NCI-H2081 treated with DMSO at 0.1 percent for 48 hours (cell line): ENCODE measurements around the gene HOXD9.

Source experiments
- DNase-seq: peaks from one replicate; lab custom pipeline; 2025; lab: John Stamatoyannopoulos, UW

The HOXD9 gene

DNA sequence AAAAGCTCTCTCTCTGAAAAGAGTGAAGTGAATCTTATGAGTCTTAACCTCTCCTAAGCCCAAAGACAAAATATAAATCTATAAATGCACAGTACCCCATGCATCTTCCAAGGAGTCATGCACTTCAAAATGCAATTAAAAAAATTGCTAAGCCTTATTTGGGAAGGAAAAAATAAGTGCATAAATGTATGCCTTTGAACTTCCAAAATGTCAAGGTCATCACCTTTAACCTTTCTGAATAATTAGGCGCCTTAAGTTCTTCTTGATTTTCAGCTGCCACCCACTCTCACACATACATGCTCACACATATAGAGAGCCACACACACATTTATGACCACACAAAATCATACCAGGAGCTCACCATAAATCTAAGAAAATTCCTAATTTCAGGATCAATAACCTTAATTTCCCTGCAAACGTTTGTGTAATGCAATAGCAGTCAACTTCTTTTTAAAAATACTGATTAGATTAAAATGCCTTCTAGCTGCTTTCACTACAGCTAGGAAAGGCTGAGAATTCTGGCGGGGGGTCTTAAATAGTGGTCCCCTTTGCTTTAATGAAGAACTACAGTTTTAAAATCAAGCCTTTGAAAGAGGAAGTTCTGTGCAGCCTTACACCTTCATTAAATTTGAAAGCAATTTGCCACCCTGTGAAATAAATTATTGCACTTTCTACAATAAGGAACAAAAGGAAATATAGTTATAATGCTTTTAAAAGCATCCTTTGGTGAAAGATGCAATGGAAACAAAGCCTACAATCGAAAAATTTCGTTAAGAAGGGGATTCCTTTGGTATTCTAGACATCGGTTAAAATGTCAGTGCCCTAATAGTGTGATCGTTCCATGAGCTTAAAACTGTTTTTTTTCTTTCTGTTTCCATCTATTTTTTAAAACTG is 11.9 kb upstream of the HOXD9 start:
- DNase-seq, result no peak

DNA sequence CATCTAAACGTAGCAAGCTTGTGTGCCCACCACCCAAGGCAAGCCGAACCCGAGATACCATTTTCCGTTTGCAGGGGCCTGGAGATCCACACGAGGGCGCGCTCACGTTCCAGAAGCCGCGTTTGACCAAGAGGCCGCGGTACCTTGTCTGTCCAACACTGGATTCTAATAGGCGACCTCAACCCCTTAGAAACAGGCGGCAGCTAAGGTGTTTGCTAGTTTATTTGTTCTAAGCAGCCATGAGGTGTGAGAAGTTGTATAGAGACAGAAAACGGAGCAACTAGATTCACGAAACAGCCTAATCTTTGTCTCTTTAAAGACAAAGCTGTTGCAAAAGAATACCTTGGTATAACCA is 11.2 kb upstream of the HOXD9 start:
- DNase-seq, result peak; percentile 55

DNA sequence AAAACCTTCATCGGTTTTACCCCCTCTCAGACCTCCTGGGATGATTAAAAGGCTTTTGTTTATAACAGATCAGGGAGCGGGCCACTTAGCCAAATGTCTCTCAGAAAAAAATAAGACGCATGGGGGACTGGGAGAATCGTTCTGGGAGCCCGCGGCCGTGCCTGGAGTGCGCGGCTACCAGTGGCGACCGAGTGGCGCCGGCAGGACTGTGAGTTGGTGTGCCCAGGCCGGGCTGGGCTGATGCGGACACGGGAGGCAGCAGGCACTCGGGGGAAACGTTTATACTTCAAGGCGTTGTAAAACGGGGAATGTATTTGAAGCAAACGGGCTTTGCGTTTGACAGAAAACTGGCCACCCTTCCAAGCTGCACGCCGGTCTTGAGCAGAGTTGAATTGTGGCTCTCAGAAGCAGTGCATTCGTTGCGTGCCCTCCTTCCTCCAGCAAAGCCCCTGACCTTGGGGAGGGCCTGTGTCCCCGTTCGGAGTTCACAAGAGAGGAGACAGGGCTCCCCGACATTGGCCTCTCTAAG is 10.6 kb upstream of the HOXD9 start:
- no peak for DNase-seq

DNA sequence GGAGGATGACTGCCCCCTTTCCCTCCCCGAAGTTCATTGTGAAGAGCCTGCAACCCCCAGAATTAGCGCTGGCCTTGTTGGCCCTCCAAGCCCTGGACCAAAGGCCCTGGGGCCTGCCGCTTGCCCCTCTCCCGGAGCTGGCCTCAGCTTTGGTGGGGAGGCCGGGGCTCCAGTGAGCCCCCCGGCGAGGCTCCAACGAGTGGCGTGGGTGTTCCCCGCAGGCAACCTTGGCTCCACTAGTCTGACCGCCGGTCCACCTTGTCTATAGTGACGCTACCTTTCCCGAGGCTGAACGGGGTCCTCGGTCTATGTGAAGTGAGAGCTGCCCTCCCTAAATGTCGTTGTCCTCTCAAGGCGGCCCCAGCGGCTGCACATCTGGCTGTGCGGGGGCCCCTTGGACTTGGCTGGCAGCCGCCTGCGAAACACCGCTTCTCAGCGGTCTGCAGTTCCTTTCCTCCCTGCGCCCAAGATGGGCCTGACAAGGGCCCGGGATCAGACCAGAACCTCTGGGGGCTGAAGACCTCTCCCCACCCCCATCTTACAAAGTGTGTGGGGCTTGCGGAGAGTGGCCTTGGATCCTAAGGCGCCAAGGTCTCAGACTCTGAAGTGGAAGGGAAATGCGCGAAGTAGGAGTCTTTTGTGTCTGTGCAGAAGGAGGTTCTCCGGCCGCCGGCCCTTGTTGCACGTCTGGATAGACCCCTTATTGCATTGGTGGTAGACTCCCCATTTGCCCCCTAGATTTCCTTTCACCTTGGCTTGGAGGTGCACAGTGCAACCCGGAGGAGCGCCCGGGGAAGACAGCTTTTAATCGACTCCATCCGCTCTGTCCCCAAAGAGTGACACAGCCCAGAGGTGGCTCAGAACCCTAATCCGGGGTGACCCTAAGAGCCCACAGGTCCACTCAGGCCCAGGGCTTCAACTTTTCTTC is 9.9 kb upstream of the HOXD9 start:
- no peak for DNase-seq

DNA sequence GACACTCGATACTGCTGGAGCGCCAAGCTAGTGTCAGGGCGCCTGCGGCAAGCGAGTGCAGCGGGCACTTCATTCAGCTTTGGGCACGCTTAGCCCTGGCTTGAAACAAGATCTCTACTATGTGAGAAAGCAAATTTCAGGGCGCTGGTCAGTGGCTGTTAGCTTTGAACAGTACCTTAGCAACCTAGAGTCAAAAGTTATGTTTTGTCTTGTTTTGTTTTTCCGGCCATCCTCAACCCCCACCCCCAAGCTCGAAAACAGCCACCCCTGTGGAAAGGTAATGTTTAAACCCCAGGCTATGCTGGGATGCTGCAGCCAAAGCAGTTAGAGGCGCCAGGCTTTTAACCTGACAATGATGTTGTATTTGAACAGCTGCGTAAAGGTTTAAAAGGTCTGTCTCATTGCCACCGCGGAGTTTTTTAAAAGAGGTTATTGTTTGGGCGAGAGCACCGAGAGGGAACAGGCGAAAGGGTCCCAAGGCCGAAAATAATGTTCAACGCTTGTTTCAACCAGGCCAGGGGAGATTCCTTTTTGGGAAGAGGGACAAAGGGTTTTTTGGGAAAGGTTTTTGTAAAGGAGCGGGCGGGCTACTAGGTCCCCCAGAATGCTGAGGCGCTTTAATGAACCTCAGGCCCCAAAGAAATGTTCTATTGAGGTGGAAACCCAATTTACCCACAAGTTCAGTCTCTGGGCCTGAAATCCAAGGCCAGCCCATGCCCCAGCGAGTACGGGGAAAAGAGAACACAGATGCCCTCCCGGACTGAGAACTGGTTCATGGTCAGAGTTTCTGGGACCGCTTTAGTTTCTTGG is 8.2 kb upstream of the HOXD9 start:
- peak; percentile 77 for DNase-seq

DNA sequence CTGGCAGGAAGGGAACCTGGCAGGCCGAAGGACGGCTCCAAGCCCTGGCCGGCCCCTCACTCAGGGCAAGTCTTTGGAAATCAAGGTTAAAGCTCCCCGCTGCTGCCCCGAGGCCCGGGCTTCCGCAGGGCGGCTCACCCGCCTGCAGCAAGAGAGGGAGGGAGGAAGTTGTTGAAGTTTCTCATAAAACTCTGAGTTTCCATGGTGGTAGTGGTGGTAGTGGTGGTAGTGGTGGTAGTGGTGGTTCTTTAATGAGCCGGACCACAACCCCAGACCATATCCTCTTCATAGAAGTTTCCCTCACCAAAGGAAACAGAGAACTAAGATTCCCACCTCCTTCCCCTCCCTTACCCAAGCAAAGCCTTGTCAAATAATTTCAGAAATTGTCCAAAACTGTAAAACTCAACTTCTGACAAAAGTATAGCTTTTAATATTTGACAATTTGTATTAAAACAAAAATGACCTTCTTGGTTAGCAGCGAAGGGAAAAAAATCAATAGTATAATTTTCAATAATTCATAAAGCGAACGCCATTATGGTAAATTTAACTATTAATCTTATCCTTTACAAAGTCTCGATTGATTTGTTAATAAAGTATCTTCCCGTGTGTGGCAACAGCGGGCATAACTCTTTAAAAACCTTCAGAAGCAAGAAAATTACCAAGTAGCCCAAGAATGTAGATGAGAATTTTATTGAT is 7.4 kb upstream of the HOXD9 start:
- no peak for DNase-seq

DNA sequence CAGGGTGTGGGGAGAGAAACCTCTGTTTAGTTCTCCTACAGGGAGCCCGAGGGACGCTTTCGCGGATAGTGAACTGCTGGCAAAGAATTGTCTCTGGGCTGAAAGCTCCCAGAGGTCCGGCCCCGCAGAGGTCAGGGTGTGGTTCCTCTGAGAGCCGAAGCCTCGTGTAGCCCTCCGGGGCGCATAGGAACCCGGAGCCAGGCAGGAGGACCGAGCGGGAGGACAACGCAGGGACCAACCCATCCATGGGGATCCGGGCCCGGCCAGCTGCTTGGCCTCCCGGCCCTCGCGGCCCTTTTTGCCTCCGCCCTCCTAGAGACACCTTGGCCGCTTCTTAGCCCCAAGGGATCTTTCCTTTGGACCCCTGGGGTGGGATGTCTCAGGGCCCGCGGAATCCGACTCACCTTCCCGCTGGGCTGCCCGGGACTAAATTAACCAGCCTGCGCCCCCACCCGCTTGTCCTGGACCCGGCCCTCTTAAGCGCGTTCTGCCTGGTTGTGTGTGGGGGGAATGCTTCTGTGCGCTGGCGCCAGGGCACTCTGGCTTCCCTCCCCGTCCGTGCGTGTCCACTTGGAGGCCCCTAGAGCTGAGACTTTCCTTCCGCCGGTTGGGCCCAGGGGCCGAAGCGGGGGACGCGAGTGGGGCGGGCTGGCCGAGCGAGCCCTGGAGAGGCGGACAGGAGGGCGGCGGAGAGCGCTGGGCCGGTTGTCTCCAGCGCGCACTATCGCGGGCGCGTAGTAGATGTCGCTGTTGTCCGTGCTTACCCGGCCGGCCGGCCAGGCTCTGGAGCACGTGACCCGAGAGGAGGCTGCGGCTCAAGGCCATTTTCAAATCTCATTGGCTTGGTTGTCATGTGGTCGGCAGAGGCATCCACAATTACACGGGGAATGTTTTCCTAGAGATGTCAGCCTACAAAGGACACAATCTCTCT is 6.4 kb upstream of the HOXD9 start, which contains the start of gene HOXD10:
TSS of gene HOXD10 (plus strand) at position 896 of the 931 bp plus-strand sequence. CDS start 56 bp downstream, outside the sequence.
- DNase-seq, result no peak

DNA sequence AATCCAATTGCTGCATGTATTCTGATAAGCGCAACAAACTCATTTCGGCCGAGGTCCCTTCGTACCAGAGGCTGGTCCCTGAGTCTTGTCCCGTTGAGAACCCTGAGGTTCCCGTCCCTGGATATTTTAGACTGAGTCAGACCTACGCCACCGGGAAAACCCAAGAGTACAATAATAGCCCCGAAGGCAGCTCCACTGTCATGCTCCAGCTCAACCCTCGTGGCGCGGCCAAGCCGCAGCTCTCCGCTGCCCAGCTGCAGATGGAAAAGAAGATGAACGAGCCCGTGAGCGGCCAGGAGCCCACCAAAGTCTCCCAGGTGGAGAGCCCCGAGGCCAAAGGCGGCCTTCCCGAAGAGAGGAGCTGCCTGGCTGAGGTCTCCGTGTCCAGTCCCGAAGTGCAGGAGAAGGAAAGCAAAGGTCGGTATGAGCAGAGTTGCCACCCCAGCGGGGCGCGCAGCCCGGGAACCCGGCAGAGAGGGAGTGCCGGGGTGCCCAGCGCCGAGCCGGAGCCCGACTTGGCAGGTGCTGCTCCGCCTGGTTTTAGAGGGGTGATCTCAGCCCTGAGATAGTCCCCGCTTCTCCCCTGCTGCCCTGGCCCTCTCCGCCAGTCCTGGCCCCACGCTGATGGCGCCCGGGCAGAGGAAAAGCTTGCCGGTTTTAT is 5.2 kb upstream of the HOXD9 start:
- DNase-seq, result no peak

DNA sequence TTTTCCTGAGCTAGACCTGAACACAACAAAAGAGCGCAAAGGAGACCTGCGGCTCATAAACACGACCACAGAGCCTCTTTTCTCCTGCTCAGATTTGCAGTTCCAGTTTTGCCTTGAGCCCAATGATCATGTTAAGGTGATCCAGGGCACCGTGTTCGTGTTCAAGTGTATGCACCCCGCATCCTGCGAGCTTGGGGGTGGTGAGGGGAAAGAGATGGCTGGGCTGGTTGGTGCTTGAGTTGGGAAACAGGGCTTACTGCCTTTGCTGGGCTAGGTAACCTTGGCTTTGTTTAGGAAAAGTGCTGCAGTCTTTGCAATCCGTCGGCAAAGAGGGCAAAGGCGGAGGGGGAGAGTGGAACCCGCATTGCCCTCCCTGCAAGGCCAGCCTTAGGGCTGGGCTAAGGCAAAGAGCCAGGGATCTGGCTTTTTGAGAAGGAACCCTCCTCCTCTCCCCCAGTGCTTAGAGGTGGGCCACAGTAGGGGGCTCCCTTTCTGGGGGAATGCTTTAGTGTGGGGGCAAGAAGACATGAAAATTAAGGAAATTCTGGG is 4.6 kb upstream of the HOXD9 start:
- DNase-seq, result no peak

DNA sequence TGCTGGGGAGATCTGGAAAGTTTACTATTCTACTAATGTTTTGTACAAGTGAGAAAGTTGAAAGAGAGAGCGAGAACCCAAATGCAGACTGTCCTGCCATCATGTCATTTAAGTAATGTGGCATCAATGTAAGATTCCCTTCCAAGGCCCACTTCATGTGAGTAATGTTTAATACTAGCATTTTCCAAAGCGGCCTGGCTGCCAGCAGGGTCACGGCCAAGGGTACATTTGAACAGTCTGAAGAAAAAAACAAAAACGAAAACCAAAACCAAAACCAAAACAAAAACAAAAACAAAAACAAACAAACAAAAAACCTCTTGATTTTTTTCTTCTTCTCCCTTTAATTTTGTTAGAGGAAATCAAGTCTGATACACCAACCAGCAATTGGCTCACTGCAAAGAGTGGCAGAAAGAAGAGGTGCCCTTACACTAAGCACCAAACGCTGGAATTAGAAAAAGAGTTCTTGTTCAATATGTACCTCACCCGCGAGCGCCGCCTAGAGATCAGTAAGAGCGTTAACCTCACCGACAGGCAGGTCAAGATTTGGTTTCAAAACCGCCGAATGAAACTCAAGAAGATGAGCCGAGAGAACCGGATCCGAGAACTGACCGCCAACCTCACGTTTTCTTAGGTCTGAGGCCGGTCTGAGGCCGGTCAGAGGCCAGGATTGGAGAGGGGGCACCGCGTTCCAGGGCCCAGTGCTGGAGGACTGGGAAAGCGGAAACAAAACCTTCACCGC is 3.7 kb upstream of the HOXD9 start:
- DNase-seq, result no peak

DNA sequence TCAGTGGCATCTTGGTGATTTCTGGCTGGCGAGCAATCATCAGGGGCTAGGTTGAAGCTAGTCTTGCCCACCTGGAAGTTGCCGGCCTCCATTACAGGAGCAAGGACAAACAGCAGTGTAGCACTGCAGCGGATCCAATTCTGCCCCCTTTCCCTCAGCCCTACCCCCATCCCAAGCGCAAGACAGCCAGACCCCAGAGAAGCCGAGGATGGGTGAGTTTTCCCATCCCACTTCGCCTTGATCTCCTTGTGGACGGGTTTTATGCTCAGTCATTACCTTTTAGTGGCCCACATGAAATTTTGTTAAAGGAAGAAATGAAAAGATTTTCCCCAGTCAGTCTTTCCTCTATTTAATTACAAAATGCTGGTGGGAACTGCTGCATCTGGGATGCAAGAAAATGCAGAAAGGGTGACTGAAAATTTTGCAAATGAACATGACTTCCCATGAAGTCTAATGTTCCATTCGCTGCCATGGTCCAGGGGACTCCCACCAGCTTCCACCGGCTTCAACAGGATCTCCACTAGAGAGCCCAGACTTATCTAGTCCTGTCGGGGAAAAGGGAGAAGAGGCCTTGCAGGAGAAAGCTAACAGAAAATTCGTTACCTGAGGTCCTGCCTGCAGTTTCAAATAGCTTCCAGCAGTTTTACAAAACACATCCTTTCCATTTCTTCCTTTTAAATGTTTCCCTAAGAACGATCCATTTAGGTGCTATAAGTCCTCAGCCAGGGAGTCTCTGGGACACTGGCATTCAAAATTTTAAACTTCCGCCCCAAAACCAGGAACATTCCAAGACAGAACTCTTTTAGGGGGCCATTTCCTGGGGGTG is 1.9 kb upstream of the HOXD9 start:
- no peak for DNase-seq

DNA sequence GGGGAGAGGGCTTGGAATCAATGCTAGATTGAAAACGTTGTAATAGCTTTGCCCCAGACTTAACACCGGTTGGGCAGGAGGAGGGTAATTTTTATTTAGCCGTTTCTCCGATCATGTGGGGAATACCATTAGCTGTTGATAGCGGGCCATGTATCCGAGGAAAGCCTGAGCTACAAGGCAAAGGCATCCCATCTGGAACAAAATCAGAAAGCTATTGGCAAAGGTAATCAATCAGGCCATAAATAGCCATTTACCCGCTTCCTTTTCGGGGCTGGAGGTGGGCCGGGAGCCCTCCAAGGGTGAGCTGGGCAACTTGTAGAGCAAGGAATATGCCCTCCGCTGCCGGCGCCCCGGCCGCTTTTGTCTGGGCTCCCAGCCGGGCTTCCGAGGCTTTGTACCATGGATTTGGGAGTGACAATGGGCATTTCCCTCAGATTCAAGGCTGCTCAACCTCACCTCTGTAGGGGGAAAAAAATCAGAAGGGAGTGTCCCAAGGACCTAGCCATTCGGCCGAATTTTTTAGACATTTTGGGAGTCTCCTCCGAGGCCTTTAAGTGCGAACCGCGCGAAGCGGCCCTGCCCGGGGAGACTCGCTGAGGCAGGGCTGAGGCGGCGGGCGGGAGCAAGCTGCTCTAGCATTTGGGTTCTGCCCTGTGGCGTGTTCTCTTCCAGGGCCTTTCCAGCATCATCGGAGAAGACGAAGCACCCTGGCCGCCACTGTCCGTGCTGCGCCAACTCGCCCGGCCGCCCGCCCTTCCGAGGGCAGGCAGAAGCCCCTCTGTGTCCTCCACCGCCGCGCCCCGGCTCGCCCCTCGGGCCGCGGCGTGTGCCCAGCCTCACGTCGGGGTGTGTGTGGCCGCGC is 1.1 kb upstream of the HOXD9 start:
- DNase-seq, result no peak

DNA sequence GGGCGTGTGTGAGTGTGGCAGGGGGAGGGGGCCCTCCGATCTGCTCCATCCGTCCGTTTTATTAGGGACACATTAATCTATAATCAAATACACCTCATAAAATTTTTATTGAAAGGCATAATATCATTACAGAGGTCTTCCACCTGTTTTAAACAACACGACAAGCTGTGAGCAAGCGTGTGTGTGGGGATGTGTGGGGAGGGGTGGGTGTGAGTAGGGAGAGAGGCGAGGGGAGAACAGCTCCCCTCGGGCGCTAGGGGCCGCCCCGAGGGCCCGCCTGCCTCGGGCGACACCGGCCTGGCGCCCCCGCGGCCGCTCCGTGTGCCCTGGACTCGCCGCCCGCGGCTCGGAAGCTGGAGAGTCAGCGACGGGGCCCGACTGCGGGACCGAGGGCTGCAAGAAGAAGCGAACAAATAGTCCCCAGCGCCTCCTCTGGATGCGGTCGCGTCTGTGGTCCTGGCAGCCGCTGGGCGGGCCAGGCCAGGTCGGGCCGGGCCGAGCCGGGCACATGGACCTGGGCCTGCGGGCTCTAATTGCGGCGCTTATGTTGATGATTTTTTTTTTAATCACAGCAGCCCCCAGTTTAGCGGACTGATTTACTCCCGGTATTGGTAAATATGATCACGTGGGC is 352 bp upstream of the HOXD9 start:
- no peak for DNase-seq

DNA sequence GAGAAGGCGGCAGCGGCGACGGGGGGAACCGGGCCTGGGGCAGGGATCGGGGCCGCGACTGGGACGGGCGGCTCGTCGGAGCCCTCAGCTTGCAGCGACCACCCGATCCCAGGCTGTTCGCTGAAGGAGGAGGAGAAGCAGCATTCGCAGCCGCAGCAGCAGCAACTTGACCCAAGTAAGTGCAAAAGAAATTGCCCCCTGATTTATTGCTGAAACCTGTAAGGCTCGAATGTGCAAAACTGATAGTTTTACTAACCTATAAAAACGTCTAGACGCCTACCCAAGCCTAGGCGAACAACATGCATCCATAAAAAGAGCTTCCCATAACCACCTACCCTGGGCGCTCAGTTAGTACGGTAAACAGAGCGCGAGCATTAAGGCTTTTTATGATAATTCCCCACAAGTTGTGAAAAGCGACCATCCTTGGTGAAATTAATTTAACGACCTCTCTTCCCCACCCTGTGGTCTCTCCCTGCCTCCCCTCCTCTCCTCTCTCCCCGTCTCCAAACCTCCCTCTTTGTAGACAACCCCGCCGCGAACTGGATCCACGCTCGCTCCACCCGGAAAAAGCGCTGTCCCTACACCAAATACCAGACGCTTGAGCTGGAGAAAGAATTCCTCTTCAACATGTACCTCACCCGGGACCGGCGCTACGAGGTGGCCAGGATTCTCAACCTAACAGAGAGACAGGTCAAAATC is 1.0 kb downstream of the HOXD9 start:
- DNase-seq, result no peak

DNA sequence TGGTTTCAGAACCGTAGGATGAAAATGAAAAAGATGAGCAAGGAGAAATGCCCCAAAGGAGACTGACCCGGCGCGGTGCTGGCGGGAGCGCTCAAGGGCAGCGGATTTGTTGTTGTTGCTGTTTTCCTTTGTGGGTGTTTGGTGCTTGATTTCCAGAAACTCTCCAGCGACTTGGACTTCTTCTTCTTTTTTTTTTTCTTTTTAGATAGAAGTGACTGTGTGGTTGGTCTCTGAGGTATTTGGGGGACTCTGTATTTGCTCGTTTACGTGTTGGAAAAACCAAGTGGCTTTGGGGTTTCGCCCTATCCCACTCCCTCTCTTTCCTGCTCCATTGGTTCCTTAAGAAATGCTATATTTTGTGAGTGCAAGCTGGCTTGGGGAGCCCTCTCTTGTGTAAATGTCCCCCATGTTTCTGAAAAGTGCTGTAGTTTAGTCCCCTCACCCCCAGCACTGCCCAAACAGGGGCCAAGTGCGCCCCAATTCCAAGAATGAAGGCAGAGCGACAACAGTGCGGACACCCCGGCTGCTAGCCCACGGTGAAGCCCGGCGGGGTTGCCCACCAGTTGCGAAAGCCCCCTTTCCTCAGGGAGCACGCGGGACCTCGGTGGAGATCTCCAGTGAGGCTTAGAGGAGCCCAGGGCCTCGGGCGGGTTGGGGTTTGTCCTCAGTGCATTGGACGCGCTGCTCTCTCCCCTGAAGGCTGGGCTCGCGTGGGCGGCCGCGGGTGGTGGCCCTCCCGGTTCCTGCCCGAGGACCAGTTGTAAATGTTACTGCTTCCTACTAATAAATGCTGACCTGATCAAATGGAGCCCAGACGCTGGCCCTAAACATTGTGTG is 1.8 kb downstream of the HOXD9 start:
- no peak for DNase-seq
